NCI-H510A treated with DMSO at 0.1 percent for 48 hours (cell line): ENCODE data around the gene EFNA1.

Experiments
- DNase-seq: peaks from one replicate; lab custom pipeline; 2025; lab: John Stamatoyannopoulos, UW

Gene EFNA1

DNA sequence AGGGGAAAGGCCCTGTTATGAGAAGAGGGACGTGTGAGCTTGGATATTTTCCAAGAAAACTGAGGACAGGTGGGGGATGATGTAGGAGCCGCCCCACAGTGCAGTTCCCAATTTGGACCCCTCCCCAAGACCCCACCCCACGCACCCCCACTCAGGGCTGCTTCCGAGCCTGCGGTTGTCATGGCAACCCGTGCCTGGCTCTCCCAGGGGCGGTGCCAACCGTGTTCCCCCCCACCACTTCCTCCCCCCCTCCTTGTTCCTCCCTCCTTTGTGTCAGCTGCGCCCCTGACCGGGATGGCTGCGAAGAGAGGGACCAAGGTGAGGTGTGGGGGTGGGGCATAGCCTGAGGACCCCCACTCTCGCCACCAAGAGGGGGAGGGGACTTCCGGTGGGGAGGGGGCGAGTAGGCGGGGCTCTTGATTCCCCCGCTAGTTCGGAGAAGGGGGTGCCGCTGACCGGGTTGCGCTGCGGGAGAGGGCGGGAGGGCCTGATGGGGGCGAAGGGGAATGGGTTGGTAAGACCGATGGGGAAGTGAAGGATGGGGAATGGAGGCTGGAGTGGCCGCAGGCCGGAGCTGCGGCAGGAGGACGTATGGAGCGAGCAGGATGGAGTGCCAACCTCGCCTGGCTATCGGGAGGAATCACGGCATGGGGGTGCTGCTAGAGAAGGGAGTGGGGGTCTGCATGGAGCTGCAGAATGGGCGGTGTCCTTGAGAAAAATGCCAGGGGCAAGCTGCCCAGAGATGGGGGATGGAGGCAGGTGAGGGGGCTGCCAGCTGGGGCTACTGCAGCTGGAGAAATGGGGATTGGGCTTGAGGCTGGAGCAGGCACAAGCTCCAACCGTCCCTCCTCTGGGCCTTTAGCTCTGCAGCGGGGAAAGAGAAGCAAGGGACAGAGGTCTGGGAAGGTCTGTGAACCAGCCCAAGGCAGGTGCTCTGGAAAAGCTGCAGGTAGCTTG is 46.9 kb downstream of the EFNA1 start:
- DNase-seq, result no peak

DNA sequence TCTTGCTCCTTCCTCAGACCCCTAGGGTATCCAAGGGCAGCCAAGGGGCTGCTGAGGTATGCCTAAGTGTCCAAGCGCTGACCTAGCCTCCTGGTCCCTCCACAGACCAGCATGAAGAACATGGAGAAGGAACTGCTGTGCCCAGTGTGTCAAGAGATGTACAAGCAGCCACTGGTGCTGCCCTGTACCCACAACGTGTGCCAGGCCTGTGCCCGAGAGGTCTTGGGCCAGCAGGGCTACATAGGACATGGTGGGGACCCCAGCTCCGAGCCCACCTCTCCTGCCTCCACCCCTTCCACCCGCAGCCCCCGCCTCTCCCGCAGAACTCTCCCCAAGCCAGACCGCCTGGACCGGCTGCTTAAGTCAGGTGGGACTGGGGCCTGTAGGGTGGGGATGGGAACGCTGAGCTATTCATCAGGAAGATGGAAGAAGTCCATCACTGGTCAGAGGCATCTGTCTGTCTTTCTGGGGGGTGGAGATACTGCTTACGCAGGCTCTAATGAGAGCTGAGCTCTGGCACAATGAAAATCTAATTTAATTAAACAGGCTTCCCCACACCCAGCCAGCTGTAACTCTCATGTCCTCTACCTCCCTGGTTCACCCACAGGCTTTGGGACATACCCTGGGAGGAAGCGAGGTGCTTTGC is 47.7 kb downstream of the EFNA1 start:
- DNase-seq, result no peak

DNA sequence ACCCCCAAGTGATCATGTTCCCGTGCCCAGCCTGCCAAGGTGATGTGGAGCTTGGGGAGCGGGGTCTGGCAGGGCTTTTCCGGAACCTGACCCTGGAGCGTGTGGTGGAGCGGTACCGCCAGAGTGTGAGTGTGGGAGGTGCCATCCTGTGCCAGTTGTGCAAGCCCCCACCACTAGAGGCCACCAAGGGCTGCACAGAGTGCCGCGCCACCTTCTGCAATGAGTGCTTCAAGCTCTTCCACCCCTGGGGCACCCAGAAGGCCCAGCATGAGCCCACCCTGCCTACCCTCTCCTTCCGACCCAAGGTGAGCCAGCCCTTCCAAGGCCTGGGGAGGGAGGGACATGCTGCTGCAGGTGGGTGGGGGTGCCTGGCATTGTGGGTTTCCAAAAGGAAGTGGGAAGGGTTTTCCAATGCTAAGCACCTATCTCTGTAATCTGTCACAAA is 48.3 kb downstream of the EFNA1 start:
- DNase-seq, result peak; percentile 23

DNA sequence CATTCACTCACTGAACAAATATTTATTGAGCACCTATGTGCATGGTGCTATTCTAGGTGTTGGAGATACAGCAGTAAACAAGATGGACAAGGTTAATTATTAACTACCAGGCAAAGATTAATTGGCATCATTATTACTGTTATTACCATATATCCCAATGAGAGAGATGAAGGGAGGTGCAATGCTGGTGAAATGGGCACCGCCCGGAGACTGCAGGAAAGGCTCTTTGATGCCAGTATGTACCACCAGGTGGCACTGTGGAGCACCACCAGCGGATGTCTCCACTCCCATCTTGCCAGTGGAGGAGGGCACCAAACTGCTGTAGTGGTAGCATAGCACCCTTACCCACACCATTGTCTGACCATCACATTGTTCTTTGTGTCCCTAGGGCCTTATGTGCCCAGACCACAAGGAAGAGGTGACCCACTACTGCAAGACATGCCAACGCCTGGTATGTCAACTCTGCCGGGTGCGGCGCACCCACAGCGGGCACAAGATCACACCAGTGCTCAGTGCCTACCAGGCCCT is 48.9 kb downstream of the EFNA1 start:
- peak; percentile 87 for DNase-seq

DNA sequence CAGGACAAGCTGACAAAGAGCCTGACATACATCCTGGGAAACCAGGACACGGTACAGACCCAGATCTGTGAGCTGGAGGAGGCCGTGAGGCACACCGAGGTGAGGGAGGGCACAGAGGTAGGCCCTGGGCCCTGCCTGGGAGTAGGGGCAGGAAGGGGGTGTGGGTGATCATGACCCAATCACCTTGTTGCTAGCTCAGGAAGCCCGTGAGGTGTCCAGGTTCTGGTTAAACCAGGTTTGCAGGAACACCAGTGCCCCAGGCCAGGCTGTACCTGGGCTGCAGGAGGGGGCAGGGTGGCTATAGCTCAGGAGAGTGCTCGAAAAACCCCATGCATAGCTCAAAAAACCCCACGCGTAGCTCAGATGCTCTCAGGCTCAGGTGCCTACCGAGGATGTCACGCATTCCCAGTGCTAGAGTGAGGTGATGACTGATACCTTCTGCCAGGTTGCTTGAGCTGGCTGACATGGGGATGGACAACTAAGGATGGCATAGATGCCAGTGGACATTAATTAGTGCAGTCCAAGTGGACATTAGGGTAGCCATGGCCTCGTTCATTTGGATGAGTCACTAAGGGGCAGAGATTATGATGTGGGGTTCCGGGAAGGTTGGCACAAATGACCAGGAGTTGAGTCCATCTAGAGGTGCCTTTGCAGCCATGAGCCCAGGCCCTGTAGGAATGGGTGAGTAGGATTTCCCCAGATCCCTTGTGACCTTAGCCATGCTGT is 49.7 kb downstream of the EFNA1 start:
- no peak for DNase-seq

DNA sequence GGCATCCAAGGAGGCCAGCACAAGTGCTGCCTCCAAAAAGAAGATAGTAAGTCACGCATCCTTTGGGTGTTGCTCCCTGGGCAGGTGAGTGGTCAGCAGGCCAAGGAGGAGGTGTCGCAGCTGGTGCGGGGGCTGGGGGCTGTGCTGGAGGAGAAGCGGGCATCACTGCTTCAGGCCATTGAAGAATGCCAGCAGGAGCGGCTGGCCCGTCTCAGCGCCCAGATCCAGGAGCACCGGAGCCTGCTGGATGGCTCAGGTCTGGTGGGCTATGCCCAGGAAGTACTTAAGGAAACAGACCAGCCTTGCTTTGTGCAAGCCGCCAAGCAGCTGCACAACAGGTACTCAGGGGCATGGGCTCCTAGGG is 50.2 kb downstream of the EFNA1 start:
- no peak for DNase-seq

DNA sequence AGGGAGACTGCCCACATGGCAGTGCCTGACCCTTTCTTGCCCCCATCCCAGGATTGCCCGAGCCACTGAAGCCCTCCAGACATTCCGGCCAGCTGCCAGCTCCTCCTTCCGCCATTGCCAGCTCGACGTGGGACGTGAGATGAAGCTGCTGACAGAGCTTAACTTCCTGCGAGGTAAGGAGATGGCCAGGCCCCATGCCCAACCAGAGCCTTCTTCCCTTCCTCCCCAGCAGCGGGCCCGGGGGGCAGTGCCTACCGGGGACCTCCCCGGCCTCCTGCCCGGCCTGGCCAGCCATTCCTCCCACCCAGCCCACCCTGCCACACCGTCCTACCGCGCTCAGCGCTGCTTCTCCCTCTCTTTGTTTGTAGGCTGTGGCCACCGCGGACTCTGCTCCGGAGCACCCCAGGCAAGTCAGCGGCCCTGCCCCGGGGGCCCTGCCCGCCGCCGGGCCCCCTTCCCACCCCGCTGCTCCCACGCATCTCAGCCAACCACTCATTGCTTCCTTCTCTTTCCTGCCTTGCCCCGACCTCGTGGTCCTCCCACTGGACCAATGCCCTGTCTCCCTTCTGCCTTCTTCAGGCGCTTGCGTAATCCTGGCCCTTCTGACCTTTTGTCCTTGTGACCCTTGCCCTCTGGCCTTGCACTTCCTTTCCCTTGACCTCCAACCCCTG is 50.9 kb downstream of the EFNA1 start:
- no peak for DNase-seq

DNA sequence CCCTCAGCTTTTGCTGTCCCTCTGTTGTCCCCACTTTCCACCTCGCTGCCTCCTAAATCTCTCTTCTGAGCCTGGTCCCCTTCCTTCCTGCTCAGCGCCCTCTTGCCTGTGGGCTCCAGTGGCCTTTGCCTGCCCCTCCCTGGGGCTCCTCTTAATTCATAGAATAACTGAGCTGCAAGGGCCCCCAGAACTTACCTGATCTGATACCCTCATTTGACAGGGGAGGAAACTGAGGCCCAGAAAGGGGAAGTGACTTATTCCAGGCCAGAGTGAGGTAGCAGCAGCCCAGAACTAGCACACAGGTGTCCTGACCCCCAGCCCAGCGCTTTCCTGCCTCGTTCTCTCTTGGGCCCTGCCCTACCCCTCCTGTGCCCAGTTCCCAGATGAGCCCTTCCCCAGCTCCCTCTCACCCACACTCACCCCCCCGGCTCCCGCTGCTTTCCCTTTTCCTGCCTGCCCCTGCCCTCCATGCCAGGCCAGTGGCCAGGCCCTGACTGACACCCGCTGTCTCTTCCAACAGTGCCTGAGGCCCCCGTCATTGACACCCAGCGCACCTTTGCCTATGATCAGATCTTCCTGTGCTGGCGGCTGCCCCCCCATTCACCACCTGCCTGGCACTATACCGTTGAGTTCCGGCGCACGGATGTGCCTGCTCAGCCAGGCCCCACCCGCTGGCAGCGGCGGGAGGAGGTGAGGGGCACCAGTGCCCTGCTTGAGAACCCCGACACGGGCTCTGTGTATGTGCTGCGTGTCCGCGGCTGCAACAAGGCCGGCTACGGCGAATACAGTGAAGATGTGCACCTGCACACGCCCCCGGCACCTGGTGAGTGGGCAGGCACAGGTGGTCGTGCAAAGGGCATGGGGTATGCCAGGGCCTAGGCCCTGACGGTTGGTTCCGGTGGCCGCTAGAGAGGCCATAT is 51.7 kb downstream of the EFNA1 start:
- DNase-seq, result no peak

DNA sequence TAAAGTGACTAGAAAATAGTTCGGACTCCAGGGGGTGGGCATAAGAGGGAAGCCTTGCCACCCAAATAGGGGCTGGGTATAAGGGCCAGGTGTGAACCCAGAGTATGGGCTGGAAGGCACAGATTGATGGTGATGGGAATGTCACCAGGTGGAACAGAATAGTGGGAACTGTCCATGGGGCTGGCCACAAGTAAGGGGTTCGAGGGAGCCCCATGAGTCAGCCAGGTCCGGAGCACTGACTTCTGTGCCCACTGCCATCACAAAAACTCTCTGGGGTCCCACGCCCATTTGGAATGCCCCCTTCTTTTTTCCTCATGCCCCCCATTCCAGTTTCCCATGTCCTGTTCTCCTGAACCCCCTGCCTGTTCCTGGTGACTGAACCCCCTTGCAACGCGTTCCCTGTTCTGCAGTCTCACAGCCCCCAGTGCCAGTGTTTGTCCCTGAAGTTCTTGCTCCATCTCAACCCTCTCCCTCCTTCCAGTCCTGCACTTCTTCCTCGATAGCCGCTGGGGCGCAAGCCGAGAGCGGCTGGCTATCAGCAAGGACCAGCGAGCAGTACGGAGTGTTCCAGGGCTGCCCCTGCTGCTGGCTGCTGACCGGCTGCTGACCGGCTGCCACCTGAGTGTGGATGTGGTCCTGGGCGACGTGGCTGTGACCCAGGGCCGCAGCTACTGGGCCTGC is 53.8 kb downstream of the EFNA1 start:
- no peak for DNase-seq

DNA sequence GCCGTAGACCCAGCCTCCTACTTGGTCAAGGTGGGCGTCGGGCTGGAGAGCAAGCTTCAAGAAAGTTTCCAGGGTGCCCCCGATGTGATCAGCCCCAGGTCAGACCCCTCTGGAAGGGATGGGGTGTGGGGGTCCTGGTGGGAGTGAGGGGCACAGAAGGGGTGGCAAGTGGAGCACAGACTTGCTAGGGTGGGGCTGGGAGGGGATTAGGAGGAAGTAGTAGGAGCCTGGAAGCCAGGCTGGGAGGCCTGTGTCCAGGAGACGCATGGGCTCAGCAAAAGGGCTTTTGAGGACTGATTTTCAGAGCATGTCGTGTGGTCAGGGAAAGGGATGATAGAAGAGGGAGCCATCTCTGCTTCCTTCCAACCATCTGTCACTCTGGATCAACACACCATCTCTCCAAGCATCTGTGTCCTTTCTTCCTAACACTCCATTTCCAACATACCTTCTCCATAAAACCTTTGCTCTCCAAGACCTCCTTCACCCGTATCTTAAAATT is 54.4 kb downstream of the EFNA1 start:
- DNase-seq, result no peak

DNA sequence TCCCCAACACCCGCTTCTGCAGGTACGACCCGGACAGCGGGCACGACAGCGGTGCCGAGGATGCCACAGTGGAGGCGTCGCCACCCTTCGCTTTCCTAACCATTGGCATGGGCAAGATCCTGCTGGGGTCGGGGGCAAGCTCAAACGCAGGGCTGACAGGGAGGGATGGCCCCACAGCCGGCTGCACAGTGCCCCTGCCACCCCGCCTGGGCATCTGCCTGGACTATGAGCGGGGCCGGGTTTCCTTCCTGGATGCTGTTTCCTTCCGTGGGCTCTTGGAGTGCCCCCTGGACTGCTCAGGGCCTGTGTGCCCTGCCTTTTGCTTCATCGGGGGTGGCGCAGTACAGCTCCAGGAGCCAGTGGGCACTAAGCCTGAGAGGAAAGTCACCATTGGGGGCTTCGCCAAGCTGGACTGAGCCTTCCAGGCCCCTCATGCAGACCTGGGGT is 56.1 kb downstream of the EFNA1 start:
- no peak for DNase-seq

DNA sequence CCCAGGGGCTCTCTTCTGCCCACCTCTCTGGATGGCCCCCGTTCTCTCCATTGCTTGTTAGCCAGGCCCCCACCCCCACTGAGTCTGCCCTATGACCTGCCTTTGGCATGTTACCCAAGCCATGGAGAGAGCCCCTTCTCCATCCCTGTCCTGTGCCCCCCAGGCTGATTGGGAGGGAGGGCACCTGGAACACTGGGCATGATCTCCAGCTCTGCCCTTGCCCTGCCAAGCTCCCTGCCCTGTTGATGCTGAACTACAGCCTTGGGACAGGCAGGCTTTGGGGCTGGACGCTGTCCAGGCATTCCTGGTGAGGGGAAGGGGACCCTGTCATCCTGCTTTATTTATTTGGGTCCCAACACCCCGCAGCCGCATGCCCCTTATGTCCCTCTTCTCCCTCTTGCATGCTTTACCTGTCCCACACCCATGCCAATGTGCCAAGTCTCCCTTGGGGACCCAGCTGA is 56.7 kb downstream of the EFNA1 start:
- no peak for DNase-seq
